DOHH2 (cell line): ENCODE results near the gene ZNF236.

Experiments
- EZH2phosphoT487 ChIP-seq: fragments of 200-600 bp; sonication (generic); IDR thresholded peaks from 2 replicates; pipeline ENCODE4 v1.6.1; 2017; ENCODE audit warnings: borderline replicate concordance, mild to moderate bottlenecking, antibody characterized with exemption, low read length, moderate library complexity, mixed read lengths
- TF ChIP-seq, protein P1 (sequence below): fragments of 200-600 bp; sonication (generic); IDR thresholded peaks from one replicate; pipeline ENCODE4 v1.5.1; 2014; ENCODE audit warnings: antibody characterized with exemption, mild to moderate bottlenecking, low read depth, low read length; ENCODE audit not compliant: poor library complexity, severe bottlenecking

DNA sequence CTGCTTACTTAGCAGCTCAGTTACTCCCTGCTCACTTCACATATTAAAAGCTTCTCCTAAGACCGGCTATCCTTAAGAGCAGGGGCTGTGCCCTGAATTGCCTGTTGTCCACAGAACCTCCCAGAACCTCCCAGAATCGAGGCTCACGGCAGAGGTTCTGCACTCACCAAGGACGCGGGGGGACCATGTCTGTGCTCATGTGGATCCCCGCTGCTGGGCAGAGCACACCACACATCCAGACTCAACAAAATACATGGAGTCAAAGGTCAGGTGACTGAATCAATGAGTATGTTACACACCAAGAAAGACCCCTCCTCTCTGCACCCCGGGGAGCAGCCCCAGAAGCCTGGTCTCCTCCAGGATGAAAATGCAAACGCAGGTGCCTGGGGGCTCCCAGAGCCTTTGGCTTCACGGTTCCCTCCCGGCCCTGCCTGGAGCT, 161.3 kb downstream of the ZNF236 start:
- TF ChIP-seq, protein P1, sequence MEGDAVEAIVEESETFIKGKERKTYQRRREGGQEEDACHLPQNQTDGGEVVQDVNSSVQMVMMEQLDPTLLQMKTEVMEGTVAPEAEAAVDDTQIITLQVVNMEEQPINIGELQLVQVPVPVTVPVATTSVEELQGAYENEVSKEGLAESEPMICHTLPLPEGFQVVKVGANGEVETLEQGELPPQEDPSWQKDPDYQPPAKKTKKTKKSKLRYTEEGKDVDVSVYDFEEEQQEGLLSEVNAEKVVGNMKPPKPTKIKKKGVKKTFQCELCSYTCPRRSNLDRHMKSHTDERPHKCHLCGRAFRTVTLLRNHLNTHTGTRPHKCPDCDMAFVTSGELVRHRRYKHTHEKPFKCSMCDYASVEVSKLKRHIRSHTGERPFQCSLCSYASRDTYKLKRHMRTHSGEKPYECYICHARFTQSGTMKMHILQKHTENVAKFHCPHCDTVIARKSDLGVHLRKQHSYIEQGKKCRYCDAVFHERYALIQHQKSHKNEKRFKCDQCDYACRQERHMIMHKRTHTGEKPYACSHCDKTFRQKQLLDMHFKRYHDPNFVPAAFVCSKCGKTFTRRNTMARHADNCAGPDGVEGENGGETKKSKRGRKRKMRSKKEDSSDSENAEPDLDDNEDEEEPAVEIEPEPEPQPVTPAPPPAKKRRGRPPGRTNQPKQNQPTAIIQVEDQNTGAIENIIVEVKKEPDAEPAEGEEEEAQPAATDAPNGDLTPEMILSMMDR, result no peak
- TF ChIP-seq EZH2phosphoT487, result no peak
